H1 (cell line): ENCODE measurements around the gene PAEP.

ENCODE experiments used
- CEBPB ChIP-seq: IDR thresholded peaks from 2 replicates; pipeline ENCODE4 v1.6.1; 2012; ENCODE audit warnings: low read depth, low read length
- EP300 ChIP-seq, 2 experiments: IDR thresholded peaks; 1 replicate in 1 of 2; 2 replicates in 1 of 2; pipeline ENCODE4 v1.6.1; 2011 to 2012; ENCODE audit warnings: low read depth in 2 of 2, low read length in 2 of 2, mild to moderate bottlenecking in 2 of 2, borderline replicate concordance in 1 of 2, inconsistent platforms in 1 of 2, moderate library complexity in 1 of 2
- HDAC2 ChIP-seq, 2 experiments: fragments of 300-600 bp in 1 of 2; sonication (generic) in 1 of 2; IDR thresholded peaks; 2 replicates each; pipeline ENCODE4 v1.6.1; 2011 to 2012; ENCODE audit warnings: low read depth in 2 of 2, low read length in 2 of 2, mild to moderate bottlenecking in 2 of 2, moderate library complexity in 2 of 2, borderline replicate concordance in 1 of 2, inconsistent platforms in 1 of 2
- KDM5A ChIP-seq: fragments of 200-600 bp; IDR thresholded peaks from 2 replicates; pipeline ENCODE4 v1.7.1; 2012; ENCODE audit warnings: mild to moderate bottlenecking, low read length, inconsistent platforms, mixed read lengths
- POLR2AphosphoS5 ChIP-seq: IDR thresholded peaks from 2 replicates; pipeline ENCODE4 v1.6.1; 2011; ENCODE audit warnings: low read depth, low read length
- RAD21 ChIP-seq, 2 experiments: IDR thresholded peaks in 1 of 2; conservative IDR thresholded peaks in 1 of 2; 2 replicates each; pipeline ENCODE4 v1.6.1; 2011; ENCODE audit warnings: low read depth in 2 of 2, low read length in 2 of 2, improper control_type of control experiment in 1 of 2, inconsistent platforms in 1 of 2, mild to moderate bottlenecking in 1 of 2, moderate library complexity in 1 of 2
- SUZ12 ChIP-seq: fragments of 200-600 bp; sonication (generic); IDR thresholded peaks from 2 replicates; pipeline ENCODE4 v1.6.1; 2012; ENCODE audit warnings: mild to moderate bottlenecking, inconsistent platforms, low read length, moderate library complexity, mixed read lengths
- TF ChIP-seq, protein P1 (sequence below), 3 experiments: IDR thresholded peaks; 1 replicate in 2 of 3; 2 replicates in 1 of 3; pipeline versions ENCODE4 v1.5.1 to v1.6.1; 2011; ENCODE audit warnings: low read length in 3 of 3, mild to moderate bottlenecking in 3 of 3, inconsistent platforms in 2 of 3, low read depth in 1 of 3, moderate library complexity in 1 of 3; ENCODE audit not compliant: insufficient read depth in 1 of 3; ENCODE audit errors: control extremely low read depth in 1 of 3
- TF ChIP-seq, protein P2 (sequence below): IDR thresholded peaks from 2 replicates; pipeline ENCODE4 v1.6.1; 2011; ENCODE audit warnings: low read depth, mild to moderate bottlenecking, low read length; ENCODE audit not compliant: insufficient read depth

DNA sequence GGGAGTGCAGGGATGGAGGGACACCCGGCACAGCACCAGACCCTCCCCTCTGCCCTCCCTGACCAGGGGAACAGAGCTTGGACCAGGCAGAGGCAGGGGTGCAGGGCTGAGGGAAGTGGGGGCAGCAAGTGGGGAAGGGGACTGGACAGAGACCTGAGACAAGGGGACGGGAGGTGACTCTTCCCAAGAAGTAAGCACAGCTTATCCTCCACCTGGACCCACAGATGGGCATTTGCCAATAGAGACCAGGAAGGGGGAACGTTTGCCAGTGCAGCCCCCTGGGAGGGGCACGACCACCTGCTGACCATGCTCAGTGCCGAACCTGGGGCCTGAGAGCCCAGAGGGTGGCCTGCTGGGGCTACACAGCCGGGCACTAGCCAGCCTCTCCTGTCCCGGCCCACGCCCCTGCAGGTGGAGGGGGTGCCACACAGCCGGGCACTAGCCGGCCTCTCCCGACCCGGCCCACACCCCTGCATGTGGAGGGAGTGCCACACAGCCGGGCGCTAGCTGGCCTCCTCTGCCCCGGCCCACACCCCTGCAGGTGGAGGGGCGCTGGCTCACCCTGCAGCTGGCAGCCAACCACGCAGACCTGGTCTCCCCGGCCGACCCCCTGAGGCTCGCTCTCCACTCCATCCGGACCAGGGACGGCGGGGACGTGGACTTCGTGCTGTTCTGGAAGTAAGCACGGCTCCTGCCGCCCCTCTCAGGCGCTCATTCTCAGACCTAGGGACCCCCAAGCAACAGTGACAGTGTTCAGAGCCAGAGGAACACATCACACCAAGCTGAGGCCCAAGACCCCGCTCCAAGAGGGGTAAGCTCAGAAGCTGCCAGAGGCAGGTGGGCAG is 53.5 kb downstream of the PAEP start:
- TF ChIP-seq POLR2AphosphoS5: no peak
- TF ChIP-seq, protein P1, sequence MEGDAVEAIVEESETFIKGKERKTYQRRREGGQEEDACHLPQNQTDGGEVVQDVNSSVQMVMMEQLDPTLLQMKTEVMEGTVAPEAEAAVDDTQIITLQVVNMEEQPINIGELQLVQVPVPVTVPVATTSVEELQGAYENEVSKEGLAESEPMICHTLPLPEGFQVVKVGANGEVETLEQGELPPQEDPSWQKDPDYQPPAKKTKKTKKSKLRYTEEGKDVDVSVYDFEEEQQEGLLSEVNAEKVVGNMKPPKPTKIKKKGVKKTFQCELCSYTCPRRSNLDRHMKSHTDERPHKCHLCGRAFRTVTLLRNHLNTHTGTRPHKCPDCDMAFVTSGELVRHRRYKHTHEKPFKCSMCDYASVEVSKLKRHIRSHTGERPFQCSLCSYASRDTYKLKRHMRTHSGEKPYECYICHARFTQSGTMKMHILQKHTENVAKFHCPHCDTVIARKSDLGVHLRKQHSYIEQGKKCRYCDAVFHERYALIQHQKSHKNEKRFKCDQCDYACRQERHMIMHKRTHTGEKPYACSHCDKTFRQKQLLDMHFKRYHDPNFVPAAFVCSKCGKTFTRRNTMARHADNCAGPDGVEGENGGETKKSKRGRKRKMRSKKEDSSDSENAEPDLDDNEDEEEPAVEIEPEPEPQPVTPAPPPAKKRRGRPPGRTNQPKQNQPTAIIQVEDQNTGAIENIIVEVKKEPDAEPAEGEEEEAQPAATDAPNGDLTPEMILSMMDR (IDR thresholded peaks at IDR 0.05; ENCODE audit: control extremely low read depth in 1 of 3, insufficient read depth in 1 of 3, low read depth in 1 of 3, low read length in 3 of 3): no peak
- no peak for TF ChIP-seq KDM5A
- TF ChIP-seq, protein P2, sequence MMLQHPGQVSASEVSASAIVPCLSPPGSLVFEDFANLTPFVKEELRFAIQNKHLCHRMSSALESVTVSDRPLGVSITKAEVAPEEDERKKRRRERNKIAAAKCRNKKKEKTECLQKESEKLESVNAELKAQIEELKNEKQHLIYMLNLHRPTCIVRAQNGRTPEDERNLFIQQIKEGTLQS: no peak
- TF ChIP-seq CEBPB: no peak
- TF ChIP-seq EP300 (IDR thresholded peaks at IDR 0.05; ENCODE audit: borderline replicate concordance in 1 of 2, low read depth in 2 of 2, low read length in 2 of 2): no peak
- TF ChIP-seq HDAC2 (IDR thresholded peaks at IDR 0.05; ENCODE audit: borderline replicate concordance in 1 of 2, low read depth in 2 of 2, low read length in 2 of 2): no peak
- TF ChIP-seq SUZ12: no peak
- TF ChIP-seq RAD21 (IDR thresholded peaks at IDR 0.05 in 1 of 2, conservative IDR thresholded peaks at IDR 0.05 in 1 of 2; ENCODE audit: low read depth in 2 of 2, low read length in 2 of 2): no peak
